SJSA1 (cell line): Measurements from ENCODE around the gene CALCB. TPM values are rescaled to one million over a fixed set of nuclear protein-coding genes. Genes with fewer than 3 reads are reported as not detected.
A peak's percentile ranks its signal among the peaks of the same experiment; 100 is the strongest.

Source experiments
- DNase-seq, 2 experiments: peaks; one replicate each; pipeline ENCODE4 v3.0.0-alpha.2; 2015 to 2020; ENCODE audit warnings: low spot score in 2 of 2, low read depth in 1 of 2
- H3K27ac ChIP-seq: fragments of 250-450 bp; sonication (Bioruptor Pico); 2 replicates; pipeline ENCODE4 v1.5.1; 2020; ENCODE audit warnings: mild to moderate bottlenecking, moderate library complexity
- H3K27me3 ChIP-seq: fragments of 250-450 bp; sonication (Bioruptor Pico); replicated peaks from 2 replicates; pipeline ENCODE4 v1.5.1; 2020; ENCODE audit warnings: mild to moderate bottlenecking, moderate library complexity
- H3K36me3 ChIP-seq: fragments of 250-450 bp; sonication (Bioruptor Pico); 2 replicates; pipeline ENCODE4 v1.5.1; 2020; ENCODE audit warnings: mild to moderate bottlenecking
- H3K4me1 ChIP-seq: fragments of 250-450 bp; sonication (Bioruptor Pico); replicated peaks from 2 replicates; pipeline ENCODE4 v1.6.1; 2021; ENCODE audit warnings: mild to moderate bottlenecking
- H3K4me3 ChIP-seq: fragments of 250-450 bp; sonication (Bioruptor Pico); 2 replicates; pipeline ENCODE4 v1.5.1; 2020; ENCODE audit warnings: mild to moderate bottlenecking
- H3K9me3 ChIP-seq: fragments of 250-450 bp; sonication (Bioruptor Pico); replicated peaks from 2 replicates; pipeline ENCODE4 v1.5.1; 2020; ENCODE audit warnings: mild to moderate bottlenecking
- total RNA-seq: library from RNA; depleted of rRNA; stranded (reverse); fragments of >200 nt; shearing (Covaris generic); gene quantifications from 2 replicates; pipeline ENCODE4 v1.2.3, GENCODE V29; 2014

The CALCB gene
- total RNA-seq, 1 experiment from 2014 or later: not detected

DNA sequence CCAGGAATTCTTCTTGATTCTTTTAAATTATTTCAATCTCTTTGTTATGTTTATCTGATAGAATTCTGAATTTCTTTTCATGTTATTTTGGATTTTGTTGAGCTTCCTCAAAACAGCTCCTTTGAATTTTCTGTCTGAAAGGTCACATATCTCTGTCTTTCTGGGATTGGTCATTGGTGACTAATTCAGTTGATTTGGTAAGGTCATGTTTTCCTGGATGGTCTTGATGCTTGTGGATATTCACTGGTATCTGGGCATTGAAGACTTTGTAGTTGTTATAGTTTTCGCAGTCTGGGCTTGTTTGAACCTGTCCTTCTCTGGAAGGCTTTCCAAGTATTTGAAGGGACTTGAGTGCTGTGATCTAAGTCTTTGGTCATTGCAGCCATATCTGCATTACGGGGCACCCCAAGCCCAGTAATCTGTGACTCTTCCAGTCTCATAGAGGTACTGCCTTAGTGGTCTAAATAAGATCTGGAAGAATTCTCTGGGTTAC, 22.4 kb downstream of the CALCB start:
- H3K36me3 ChIP-seq: no peaks in the 10 kb centered on the region
- no peaks in the 10 kb centered on the region; the same call in 1 of the 2 replicates for H3K9me3 ChIP-seq
- no peak for DNase-seq
- no peak overlapping the region for H3K27ac ChIP-seq
- no peak overlapping the region for H3K4me3 ChIP-seq
- H3K4me1 ChIP-seq: no peaks in the 10 kb centered on the region
- H3K27me3 ChIP-seq: peaks cover 8% of the 10 kb centered on the region; the same call in 1 of the 2 replicates

DNA sequence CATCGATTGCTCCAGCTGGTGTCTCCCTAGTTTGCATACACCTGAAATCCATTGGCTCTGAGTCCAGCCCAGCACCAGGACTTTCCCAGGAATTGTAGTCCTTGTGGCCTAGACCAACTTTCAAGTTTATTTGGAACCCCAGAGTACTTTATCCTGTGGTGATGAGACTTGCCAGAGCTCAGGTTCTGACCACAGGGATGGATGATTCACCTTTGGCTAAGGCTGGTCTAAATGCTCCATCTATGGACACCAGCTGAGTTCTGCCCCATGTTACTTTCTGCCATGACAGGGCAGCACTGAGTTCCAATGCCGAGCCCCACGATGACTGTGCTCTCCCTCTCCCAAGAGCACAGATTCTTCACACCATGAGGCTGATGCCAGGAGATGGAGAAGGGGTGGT, 24.0 kb downstream of the CALCB start:
- peaks cover 8% of the 10 kb centered on the region; the same call in 1 of the 2 replicates for H3K27me3 ChIP-seq
- no peak overlapping the region for H3K27ac ChIP-seq
- H3K4me1 ChIP-seq: no peaks in the 10 kb centered on the region
- H3K9me3 ChIP-seq: no peaks in the 10 kb centered on the region; the same call in 1 of the 2 replicates
- H3K36me3 ChIP-seq: no peaks in the 10 kb centered on the region
- no peak for DNase-seq
- no peak overlapping the region for H3K4me3 ChIP-seq

GRCh38 chr11:15099267-15099666, 25.9 kb downstream of the CALCB start:
- no peaks in the 10 kb centered on the region for H3K4me1 ChIP-seq
- no peak overlapping the region for H3K4me3 ChIP-seq
- no peak overlapping the region for H3K27ac ChIP-seq
- peaks cover 8% of the 10 kb centered on the region; the same call in 1 of the 2 replicates for H3K27me3 ChIP-seq
- H3K36me3 ChIP-seq: no peaks in the 10 kb centered on the region
- DNase-seq: no peak
- H3K9me3 ChIP-seq: no peaks in the 10 kb centered on the region; the same call in 1 of the 2 replicates

GRCh38 chr11:15101072-15101709, 27.8 kb downstream of the CALCB start:
- DNase-seq: peak; percentile 63 to 75

DNA sequence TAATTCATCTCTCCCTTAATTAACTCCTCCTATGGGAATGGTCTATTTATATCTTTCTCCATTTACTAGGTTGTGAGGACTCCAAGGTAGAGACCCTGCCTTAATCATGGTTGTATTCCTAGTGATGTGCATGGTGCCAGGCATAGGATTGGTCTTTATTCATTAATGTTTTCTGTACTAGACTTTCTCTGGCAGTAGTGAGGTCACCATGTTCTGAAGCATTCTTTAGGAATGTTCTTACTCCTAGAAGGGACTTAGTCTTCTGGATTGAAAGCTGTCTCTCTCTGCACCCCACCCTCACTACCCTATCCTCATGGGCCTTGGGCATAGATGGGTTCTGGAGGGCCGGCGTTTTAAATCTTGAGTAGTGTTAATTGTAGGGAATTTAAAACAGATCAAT, 30.8 kb downstream of the CALCB start:
- Histone ChIP-seq H3K4me1 (peaks cover 34% of the 10 kb centered on the region), H3K27me3 (no peaks in the 10 kb centered on the region), H3K4me3 (no peak overlapping the region), H3K9me3 (no peaks in the 10 kb centered on the region), H3K36me3 (no peaks in the 10 kb centered on the region), H3K27ac (no peak overlapping the region)
- DNase-seq: no peak

More at GRCh38 chr11:15101072-15101709, 27.8 kb downstream of the CALCB start:
- peaks cover 10% of the 10 kb centered on the region for H3K4me1 ChIP-seq
- no peaks in the 10 kb centered on the region; the same call in 1 of the 2 replicates for H3K9me3 ChIP-seq
- no peak overlapping the region for H3K27ac ChIP-seq
- H3K27me3 ChIP-seq: peaks cover 8% of the 10 kb centered on the region; the same call in 1 of the 2 replicates
- H3K4me3 ChIP-seq: no peak overlapping the region
- H3K36me3 ChIP-seq: no peaks in the 10 kb centered on the region

GRCh38 chr11:15106201-15106965, 33.0 kb downstream of the CALCB start:
- H3K36me3 ChIP-seq: no peaks in the 10 kb centered on the region
- no peaks in the 10 kb centered on the region for H3K27me3 ChIP-seq
- no peak overlapping the region for H3K4me3 ChIP-seq
- peak overlapping the region; percentile 66 for H3K27ac ChIP-seq
- H3K9me3 ChIP-seq: no peaks in the 10 kb centered on the region
- peaks cover 34% of the 10 kb centered on the region for H3K4me1 ChIP-seq
- peak; percentile 74 to 77 for DNase-seq

DNA sequence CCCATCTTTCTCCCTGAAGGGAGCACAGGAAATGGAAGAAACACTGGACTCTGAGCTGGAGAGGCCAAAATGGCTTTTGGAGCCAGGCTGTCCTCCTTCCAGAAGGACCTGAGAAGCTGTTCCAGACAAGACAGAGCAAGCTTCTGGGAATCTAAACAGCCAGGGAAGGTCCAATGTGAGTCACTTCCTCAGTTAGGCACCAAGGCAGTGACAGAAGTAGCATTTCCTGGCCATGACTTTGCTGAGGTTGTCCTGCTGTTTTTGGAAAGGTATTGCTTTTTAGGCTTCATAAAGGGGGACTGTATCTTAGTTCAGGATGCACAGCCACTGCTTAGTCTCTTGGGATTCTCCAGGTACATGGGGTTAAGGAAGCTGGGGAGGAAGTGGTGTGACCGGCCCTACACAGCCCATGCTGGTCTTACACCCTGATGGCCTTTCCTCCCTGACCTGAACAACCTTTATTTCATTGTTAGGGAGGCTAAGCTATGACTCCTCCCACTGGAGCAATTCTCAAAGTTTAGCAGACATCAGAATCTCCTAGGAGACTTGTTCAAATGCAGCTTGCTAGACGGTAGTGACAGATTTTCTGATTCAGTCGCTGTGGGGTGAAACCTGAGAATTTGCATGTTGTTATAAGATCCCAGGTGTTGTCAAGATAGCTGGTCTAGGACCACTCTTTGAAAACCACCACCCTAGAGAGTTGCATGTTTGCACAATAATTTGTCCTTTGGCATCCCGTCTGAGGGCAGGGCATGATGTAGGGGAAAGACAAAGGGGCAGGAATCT, 34.5 kb downstream of the CALCB start:
- peak overlapping the region; percentile 1; the same call in 1 of the 2 replicates for H3K27ac ChIP-seq
- no peaks in the 10 kb centered on the region for H3K9me3 ChIP-seq

GRCh38 chr11:15108592-15109130, 35.3 kb downstream of the CALCB start:
- Histone ChIP-seq H3K4me1 (peaks cover 34% of the 10 kb centered on the region), H3K4me3 (no peak overlapping the region)

More for the DNA sequence above, 34.5 kb downstream of the CALCB start:
- no peak overlapping the region for H3K4me3 ChIP-seq
- DNase-seq: peak in 1 of 2 experiments; percentile 26
- H3K4me1 ChIP-seq: peaks cover 34% of the 10 kb centered on the region
- H3K27me3 ChIP-seq: no peaks in the 10 kb centered on the region
- H3K36me3 ChIP-seq: no peaks in the 10 kb centered on the region

GRCh38 chr11:15109602-15110001, 36.2 kb downstream of the CALCB start:
- Histone ChIP-seq H3K4me1 (peaks cover 37% of the 10 kb centered on the region), H3K9me3 (no peaks in the 10 kb centered on the region), H3K4me3 (no peak overlapping the region), H3K27me3 (no peaks in the 10 kb centered on the region; the same call in 1 of the 2 replicates), H3K27ac (no peak overlapping the region), H3K36me3 (no peaks in the 10 kb centered on the region)
- no peak for DNase-seq

More at GRCh38 chr11:15108592-15109130, 35.3 kb downstream of the CALCB start:
- Histone ChIP-seq H3K9me3 (no peaks in the 10 kb centered on the region), H3K36me3 (no peaks in the 10 kb centered on the region), H3K27me3 (no peaks in the 10 kb centered on the region), H3K27ac (no peak overlapping the region)
- DNase-seq: no peak

- no peak for DNase-seq
- H3K4me3 ChIP-seq: no peak overlapping the region
- H3K27ac ChIP-seq: no peak overlapping the region
- peaks cover 27% of the 10 kb centered on the region for H3K4me1 ChIP-seq
- H3K9me3 ChIP-seq: no peaks in the 10 kb centered on the region
- peaks cover 4% of the 10 kb centered on the region; the same call in 1 of the 2 replicates for H3K27me3 ChIP-seq
- no peaks in the 10 kb centered on the region for H3K36me3 ChIP-seq
Measured at GRCh38 chr11:15111215-15111614, 37.8 kb downstream of the CALCB start.

DNA sequence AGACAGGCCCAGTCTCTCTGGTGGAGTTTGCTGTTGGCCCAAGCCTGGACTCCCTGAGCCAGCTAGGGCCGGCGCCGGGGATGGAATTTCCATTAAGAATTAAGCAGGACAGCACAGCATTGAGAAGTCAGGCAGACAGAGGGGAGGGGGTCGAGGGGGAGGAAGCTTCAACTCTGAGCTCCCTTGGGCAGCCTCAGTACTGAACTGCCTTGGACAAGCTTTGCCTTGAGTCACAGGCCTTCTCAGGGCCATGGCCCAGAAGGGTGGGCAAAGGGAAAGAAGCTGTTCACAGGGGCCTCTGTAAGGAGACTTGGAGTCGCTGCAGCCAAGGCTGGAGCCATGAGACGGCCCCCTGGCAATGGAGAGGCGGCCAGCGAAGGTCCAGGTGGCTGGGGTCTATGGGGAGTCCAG, 38.7 kb downstream of the CALCB start:
- no peak for DNase-seq
- Histone ChIP-seq H3K4me3 (no peak overlapping the region), H3K27me3 (peaks cover 4% of the 10 kb centered on the region; the same call in 1 of the 2 replicates), H3K36me3 (no peaks in the 10 kb centered on the region), H3K4me1 (peaks cover 17% of the 10 kb centered on the region), H3K27ac (no peak overlapping the region), H3K9me3 (no peaks in the 10 kb centered on the region)

- no peaks in the 10 kb centered on the region for H3K9me3 ChIP-seq
- no peaks in the 10 kb centered on the region for H3K36me3 ChIP-seq
- no peak overlapping the region for H3K4me3 ChIP-seq
- H3K27me3 ChIP-seq: peaks cover 4% of the 10 kb centered on the region; the same call in 1 of the 2 replicates
- H3K27ac ChIP-seq: no peak overlapping the region
- peaks cover 5% of the 10 kb centered on the region for H3K4me1 ChIP-seq
- DNase-seq: no peak
Measured at GRCh38 chr11:15113381-15113780, 40.0 kb downstream of the CALCB start.
